ENCODE results near the gene IRF6.

DNA sequence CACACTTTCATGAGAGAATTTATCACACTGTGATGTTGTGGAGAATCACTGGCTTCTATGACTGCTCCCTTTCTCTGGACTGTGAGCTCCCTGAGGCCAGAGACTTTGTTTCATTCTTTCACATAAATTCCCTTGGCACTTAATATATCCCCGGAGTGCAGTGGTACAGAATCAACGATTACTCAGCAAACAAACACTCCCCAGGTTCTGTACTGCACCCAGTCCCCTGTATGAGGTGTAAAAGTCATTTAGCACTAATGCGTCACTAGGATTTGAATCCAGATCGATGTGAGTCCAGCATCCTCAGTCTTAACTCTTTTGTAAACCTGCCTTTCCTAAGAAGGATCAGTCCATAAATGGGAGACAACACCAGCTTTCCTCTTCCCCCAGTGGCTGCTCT, 15.0 kb upstream of the IRF6 start:
- TF ChIP-seq, protein P1, sequence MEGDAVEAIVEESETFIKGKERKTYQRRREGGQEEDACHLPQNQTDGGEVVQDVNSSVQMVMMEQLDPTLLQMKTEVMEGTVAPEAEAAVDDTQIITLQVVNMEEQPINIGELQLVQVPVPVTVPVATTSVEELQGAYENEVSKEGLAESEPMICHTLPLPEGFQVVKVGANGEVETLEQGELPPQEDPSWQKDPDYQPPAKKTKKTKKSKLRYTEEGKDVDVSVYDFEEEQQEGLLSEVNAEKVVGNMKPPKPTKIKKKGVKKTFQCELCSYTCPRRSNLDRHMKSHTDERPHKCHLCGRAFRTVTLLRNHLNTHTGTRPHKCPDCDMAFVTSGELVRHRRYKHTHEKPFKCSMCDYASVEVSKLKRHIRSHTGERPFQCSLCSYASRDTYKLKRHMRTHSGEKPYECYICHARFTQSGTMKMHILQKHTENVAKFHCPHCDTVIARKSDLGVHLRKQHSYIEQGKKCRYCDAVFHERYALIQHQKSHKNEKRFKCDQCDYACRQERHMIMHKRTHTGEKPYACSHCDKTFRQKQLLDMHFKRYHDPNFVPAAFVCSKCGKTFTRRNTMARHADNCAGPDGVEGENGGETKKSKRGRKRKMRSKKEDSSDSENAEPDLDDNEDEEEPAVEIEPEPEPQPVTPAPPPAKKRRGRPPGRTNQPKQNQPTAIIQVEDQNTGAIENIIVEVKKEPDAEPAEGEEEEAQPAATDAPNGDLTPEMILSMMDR (IDR thresholded peaks at IDR 0.05): no peak
- no peak for TF ChIP-seq POLR2A (IDR thresholded peaks at IDR 0.05)

Data from right lobe of liver (tissue), 4 donors.